ENCODE results near the gene MIB1.

The MIB1 gene

DNA sequence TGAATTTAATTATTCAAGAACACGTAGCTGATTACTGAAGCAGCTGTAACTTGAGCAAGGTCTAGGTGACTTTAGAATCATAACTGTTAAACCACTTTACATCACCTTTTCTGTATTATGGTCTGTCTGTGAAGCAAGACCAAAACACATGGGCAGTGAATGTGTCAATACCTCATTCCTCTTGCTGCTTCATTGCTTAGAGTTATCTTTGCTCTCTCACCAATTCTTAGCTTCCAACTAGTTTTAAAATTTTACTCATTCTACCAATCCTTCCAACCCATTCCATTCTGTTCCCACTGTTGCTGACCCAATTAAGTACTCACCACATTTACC is 80.2 kb downstream of the MIB1 start:
- no peak for DNase-seq

DNA sequence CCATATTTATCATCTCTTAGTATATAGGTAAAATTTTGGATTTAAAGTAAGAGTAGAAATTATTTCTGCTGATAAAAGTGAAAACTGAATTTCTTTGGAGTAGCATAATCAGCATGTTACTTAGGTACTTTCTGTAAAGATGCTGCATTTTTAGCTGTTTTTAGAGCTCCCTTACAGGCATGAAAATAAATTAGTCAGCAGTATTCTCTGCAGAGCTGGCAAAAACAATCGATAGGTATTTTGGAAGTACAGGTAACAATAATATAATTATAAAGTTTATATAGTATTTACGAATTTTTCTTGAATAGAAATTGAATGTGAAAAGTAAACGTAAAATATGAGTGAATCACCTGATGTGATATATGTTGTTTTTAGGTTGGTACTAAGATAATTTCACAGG is 83.3 kb downstream of the MIB1 start:
- DNase-seq: no peak

GRCh38 chr18:21826196-21826595 is 85.6 kb downstream of the MIB1 start:
- no peak for DNase-seq

DNA sequence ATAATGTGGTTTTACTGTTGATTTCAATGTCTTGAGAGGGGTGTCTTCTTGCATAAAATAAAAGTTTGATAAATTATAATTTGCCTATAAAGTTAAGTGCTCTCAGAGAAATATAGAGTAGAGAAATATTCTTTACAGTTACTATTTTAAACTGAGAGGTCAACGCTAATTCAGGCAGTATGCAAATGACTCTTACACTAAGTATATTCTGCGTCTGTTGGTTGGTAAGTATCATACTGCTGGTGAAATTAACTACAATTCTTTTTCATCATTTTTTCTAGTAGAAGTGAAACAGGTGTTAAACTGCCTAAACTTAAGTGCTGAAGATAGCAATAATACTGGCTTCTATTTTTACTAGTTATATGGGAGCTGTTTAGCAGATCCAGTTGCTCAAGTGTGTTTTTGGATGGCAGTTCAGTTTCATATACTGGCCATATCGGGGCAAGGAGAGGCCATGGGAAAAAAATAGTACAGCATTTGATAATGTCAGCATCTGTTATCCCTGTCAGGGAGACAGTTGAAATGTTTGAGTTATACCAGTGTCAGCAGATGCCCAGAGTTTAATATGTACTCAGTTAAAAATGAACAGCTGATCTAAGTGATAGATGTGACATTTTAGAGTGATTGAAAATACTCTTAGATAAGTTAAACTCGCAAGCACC is 86.2 kb downstream of the MIB1 start:
- DNase-seq: no peak

GRCh38 chr18:21830532-21830931 is 89.9 kb downstream of the MIB1 start:
- DNase-seq: no peak

DNA sequence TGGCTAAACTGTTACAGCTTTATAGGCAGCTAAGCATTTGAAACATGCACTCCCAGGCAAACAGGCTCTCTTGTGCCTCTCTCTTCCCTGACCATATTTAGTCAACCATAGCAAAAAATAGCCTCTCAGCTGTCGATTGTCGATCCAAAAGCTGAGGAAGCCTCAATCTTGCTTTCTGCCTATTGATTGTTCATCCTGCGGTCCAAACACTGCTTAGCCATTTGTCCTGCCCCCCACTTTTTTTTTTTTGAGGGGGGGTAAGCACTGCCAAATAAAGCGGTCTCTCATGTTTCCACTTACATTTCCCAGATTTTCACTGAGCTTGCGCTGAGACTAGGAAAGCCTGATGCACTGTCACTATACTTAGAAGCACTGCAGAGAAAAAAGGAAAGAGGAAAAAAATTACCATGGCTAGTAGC is 90.8 kb downstream of the MIB1 start:
- DNase-seq: no peak

DNA sequence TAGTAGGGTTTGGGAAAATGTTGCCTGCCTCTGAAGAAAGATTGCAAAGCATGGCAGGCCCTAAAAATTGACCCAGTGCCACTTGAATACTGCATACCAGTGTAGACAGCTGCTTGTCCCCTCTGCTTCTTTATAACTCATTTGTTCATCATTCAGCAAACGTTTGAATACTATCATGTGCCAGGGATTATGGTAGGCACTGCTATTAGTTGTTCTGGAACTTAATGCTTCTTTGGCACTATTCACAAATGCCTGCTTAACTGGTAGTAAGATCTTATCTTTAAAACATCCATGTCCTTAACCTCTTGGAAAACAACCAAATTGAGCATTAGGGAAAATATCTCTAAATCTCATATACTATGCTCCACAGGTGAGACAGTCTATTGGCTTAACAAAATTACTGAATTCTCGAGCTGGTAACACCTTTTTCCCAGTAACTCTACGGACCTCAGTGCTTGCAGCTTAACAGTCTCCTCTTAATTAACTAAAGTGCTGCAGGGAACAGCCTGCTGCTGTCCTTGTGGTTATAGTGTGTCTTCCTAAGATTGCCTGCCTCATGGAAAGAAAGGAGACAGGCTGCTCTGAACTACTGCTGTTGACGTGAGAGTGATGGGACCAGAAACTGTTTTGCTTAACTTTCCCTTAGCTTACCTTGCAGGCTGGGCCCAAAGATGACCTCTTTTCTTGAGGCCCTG is 93.2 kb downstream of the MIB1 start:
- no peak for DNase-seq

DNA sequence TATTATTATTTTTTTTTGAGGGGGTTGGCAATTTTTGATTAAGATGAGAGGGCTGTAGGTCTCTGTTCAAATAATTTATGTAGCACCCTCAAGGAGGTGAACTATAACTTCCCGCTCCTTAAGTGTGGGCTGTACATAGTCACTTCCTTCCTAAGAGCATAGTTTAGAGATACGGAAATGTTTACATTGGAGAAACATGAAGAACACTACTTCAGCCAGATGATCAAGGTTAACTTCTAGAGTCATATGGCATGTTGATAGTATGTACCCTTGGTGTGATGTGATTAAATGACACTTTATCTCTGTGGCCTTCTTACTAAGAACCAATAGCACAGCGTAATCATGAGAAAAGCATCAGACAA is 93.7 kb downstream of the MIB1 start:
- DNase-seq: no peak

DNA sequence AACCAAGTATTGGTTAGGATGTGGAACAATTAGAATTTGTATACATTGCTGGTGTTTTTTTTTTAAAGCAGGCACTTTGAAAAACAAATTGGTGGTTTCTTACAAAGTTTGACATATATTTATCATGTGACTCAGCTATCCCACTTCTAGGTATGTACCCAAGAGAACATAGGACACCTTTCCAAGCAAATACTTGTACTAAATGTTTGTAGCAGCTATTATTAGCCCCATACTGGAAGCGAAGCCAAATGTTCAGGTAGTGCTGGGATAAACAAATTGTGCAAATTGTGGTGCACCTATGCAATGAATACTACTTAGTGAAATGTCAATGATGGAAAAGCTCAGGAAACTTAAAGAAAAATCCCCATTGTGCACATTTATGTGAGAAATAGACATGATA is 101.0 kb downstream of the MIB1 start:
- no peak for DNase-seq

DNA sequence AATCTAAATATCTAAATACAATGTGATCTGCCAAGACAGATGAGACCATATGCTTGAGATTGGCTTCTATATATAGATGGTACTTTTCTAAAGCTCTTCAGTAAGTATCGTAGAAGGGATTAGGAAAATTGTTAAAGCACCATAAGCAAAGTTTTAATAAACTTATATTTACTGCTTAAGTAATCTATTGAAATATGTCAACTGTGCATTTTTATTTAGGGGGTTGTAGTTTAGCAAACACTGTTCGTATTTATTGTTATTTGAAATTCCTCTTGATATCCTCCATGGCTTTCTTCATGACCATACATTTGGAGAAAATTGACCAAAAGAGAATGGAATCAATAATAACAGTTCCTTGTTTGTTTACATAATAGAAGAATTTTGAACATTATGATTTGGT is 102.7 kb downstream of the MIB1 start:
- DNase-seq: no peak

GRCh38 chr18:21851327-21851961 is 110.9 kb downstream of the MIB1 start:
- no peak for DNase-seq

DNA sequence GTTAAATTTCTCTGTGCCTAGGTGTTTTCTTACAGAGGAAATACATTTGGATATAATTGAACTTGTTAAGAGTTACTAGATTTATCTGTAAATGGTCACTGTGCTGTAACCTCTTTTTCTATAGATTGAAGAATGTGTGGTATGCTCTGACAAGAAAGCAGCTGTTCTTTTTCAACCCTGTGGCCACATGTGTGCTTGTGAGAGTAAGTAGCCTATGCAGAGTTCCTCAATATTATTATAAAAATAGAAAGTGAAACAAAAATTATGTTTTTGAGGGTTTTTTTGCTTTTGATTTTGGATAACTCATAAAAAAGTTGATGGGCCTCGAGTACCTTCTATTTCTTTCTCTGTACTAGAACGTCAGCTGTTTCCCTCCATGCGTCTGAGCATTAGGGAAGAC is 112.4 kb downstream of the MIB1 start:
- DNase-seq: no peak

DNA sequence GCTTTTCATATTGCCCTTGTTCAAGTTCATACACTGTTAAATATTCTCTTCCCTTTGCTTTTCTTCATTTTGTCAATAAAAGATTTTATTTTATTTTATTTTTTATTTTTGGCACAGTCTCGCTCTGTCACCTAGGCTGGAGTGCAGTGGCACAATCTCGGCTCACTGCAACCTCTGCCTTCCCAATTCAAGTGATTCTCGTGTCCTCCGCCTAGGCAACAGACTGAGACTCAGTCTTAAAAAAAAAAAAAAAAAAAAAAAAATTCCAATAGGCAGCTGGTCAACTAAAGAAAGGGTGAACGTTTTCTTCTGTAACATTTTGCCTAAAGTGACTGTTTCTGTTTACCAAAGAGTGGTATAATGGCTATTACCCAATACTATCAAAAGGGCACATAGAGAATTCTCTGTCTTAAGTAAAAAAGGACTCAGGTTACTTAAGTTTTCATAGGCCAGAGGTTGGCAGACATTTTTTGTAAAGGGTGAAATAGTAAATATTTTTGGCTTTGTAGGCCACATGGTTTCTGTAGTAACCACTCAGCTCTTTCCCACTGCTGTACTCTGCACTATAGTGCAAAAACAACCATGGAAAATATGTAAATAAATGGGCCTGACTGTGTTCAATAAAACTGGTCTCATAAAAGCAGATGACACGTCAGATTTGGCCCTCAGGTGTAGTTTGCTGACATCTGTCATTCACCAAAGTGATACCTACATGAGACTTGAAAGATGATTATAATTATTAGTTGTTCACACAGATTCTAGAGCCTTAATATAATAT is 113.4 kb downstream of the MIB1 start:
- no peak for DNase-seq

DNA sequence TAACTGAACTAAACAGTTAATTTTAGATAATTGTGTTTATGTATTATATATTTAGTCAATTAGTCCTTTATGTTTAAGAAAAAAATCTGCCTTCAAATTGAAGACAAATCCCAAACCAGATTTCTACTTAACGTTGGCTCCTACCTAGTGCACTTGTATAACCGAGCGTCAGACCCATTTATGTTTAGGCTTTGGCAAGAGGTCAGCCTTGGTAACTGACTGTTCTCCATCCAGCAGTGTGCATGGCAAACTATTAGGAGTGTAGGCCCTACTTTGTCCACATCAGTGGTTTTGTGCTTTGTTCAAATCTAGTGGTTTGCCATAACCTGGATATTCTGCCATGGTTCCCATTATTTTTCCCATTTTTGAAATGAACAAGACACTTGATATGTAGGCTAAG is 114.8 kb downstream of the MIB1 start:
- no peak for DNase-seq

GRCh38 chr18:21857871-21858270 is 117.3 kb downstream of the MIB1 start:
- no peak for DNase-seq

GRCh38 chr18:21858544-21858943 is 118.0 kb downstream of the MIB1 start:
- no peak for DNase-seq

- no peak for DNase-seq
These were observed 123.8 kb downstream of the MIB1 start for GRCh38 chr18:21864386-21864785.

DNA sequence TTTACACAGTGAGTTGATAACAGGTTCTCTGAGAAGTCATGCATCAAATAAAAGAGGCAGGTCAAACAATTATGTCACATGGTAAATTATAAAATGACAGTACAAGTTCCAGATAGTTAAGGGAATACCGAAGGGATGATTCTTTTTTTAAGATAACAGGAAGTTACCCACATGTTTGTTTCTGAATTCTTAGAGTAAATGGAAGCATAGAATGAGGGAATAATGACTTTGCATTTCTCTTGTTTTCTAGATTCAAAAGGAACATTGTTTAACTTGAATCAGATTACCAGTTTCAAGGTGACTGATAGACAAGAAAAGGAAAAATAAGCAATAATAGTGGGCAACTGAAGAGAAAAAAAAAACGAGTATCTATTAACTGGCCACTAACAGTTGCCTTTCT is 124.5 kb downstream of the MIB1 start:
- DNase-seq: no peak

DNA sequence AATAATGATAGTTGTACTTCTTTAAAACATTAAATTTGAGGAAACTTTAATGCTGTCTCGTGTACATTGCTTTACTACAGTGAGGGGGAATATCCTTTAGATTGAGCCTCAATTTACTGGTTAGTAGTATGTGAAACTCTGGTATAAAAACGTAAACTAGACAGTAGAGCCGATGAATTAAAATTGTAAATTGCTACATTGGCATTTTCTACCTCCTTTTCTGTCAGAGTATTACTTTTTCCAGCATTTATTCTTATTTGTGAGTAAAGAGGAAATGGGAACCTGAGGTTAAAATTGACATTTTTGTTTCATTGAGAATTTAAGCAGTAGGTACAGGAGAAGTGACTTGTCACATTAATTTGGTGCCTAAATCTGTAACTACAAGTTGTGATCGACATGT is 128.2 kb downstream of the MIB1 start:
- DNase-seq: no peak

DNA sequence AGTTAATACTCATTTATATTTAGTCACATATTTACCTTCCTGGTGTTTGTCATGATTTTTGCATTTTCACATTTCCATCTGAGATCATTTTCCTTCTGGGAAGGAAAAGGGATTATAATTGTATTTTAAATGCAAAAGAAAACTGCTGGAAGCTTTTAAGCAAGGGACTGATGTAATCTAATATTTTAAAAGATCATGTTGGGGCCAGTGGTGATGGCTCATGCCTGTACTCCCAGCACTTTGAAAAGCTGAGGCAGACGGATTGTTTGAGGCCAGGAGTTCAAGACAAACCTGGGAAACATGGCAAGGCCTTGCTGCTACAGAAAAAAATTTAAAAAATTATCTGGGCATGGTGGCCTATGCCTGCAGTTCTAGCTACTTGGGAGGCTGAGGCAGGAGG is 149.0 kb downstream of the MIB1 start:
- DNase-seq: no peak

DNA sequence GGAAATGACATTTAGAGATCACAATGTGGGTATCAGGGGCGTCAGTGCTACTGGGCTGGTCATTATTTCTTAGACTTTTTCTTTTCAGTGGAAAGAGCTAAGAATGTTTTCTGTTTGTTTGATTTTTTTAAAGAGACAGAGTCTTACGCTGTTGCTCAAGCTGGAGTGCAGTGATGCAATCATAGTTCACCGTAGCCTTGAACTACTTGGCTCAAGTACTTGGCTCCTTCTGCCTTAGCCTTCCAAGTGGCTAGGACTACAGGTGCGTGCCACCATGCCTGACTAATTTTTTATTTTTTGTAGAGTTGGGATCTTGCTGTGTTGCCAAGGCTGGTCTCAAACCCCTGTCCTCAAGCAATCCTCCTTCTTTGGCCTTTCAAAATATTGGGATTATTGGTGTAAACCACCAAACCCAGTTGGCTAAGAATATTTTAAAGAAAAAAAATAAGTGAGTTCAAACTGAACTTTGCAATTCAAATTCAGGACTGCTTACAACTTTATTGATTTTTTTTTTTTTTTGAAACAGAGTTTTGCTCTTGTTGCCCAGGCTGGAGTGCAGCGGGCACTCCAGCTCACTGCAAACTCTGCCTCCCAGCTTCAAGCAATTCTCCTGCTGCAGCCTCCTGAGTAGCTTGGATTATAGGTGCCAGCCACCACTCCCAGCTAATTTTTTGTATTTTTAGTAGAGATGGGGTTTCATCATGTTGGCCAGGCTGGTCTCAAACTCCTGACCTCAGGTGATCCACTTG is 154.2 kb downstream of the MIB1 start:
- no peak for DNase-seq

DNA sequence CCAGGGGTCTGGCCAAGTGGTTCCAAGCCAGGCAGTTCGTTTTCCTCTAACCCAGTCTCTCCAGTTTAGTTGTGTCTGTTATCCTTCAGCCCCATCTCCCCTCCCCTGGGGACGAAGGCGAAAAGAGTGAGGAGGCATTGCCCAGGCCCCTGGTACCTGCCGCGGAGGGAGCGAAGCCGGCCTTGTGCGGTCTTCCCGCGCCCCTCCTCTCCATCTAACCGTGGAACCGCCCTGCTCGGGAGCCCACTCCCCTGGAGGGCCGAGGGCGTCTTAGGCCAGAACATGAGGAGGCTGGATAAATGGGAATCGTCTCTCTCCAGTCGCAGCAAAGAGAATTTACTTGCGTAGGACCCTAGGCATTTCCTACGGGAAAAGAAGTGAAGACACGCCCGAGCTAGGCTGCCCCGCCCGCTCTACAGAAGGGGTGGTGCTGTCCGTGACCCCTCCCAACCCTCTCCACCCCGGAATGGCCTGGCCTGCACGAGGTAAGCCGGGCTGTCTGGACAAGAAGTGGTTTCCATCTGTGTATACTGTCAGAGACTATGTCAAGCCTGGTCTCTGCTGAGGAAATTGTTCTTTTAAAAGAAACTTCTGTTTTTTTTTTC is 156.2 kb downstream of the MIB1 start:
- DNase-seq: no peak

- no peak for DNase-seq
These were observed 157.2 kb downstream of the MIB1 start for GRCh38 chr18:21897811-21898210.

Data from NCI-H187 treated with DMSO at 0.1 percent for 48 hours (cell line).